ENCODE results near the gene TNS1. TPM values are rescaled to one million over a fixed set of nuclear protein-coding genes. Genes with fewer than 3 reads are reported as not detected.

TNS1 gene
- total RNA-seq, 1 donor from 2014 or later = 25.1 TPM

DNA sequence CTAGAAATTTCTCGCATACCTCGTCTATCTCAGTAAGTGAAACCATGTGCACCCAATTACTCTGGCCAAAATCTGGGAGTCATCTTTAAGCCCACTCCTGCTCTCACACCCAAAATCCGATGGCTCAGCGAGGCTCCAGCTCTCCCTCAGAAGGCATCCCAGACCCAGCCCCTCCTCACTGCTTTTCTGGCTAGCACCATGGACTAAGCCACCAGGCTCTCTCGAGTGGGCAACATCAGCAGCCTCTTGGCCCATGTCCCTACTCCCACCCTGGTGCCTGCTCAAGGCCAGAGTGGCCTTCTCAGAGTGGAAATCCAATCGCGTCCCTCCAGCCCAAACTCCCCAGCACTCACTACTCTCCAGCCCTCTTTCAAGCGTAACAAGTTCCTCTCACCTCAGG, 27.2 kb downstream of the TNS1 start:
- DNase-seq (ENCODE audit: low read depth) = no peak
- TF ChIP-seq, protein P1, sequence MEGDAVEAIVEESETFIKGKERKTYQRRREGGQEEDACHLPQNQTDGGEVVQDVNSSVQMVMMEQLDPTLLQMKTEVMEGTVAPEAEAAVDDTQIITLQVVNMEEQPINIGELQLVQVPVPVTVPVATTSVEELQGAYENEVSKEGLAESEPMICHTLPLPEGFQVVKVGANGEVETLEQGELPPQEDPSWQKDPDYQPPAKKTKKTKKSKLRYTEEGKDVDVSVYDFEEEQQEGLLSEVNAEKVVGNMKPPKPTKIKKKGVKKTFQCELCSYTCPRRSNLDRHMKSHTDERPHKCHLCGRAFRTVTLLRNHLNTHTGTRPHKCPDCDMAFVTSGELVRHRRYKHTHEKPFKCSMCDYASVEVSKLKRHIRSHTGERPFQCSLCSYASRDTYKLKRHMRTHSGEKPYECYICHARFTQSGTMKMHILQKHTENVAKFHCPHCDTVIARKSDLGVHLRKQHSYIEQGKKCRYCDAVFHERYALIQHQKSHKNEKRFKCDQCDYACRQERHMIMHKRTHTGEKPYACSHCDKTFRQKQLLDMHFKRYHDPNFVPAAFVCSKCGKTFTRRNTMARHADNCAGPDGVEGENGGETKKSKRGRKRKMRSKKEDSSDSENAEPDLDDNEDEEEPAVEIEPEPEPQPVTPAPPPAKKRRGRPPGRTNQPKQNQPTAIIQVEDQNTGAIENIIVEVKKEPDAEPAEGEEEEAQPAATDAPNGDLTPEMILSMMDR (conservative IDR thresholded peaks at IDR 0.05; ENCODE audit: low read depth, low read length) = no peak
- H3K4me3 ChIP-seq (ENCODE audit: low read depth, low read length) = no peak overlapping the region

DNA sequence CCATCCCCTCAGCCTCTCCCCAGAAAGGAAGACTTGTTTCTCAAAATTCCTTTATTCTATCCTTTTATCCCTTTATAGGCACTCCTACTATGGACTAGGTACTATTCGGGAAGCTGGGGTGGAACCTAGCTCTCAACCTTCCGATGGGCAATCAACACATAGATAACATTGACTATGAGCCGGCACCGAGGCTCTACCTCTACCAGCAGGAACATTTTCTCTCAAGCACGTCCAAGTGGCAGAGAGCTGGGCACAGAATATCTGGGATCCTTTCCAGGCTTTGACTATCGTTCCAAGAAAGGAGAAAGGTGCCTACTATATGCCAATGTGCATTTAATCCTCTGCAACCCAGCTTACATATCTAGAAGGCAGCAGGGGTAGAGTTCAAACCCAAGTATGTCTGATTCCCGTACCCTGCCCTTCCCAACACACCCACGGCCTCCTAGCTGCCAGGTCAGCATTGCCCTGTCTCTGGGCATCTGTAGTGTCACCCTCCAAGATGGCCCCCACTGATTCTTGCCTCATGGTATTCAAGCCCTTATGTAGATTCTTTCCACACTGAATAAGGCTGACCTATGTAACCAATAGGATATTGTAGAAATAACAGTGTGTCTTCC, 28.3 kb downstream of the TNS1 start:
- H3K4me3 ChIP-seq (ENCODE audit: low read depth, low read length) = no peak overlapping the region
- TF ChIP-seq, protein P1 (conservative IDR thresholded peaks at IDR 0.05; ENCODE audit: low read depth, low read length) = no peak
- no peak for DNase-seq (ENCODE audit: low read depth)

DNA sequence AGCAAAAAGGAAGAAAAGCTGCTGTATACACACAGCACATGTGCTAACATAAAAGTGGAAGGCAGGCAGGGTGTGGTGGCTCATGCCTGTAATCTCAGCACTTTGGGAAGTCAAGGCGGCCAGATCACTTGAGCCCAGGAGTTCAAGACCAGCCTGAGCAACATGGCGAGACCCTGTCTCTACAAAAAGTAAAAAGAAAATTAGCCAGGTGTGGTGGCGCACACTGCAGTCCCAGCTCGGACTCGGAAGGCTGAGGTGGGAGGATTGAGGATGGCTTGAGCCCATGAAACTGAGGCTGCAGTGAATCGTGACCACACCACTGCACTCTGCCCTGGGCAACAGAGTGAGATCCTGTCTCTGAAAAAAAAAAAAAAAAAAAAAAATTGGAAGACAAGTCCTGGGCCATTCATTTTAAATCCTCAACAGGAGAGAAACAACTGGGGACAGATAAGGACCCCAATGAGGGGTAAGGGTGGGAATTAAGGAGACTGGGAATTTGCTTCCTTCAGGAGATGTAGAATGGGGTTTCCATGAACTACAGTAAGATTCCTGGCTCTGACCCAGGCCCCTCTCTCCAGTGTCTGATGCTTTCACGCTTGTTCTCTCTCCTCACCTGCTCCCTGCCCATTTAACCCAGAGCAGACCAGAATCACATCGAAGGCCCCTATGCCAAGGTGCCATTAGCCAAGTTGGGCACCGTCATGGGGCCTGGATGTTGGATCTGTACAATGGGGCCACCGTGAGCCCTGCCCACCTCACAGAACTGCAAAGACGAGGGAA, 29.6 kb downstream of the TNS1 start:
- TF ChIP-seq, protein P1 (conservative IDR thresholded peaks at IDR 0.05; ENCODE audit: low read depth, low read length) = no peak
- no peak for DNase-seq (ENCODE audit: low read depth)
- H3K4me3 ChIP-seq (ENCODE audit: low read depth, low read length) = no peak overlapping the region

DNA sequence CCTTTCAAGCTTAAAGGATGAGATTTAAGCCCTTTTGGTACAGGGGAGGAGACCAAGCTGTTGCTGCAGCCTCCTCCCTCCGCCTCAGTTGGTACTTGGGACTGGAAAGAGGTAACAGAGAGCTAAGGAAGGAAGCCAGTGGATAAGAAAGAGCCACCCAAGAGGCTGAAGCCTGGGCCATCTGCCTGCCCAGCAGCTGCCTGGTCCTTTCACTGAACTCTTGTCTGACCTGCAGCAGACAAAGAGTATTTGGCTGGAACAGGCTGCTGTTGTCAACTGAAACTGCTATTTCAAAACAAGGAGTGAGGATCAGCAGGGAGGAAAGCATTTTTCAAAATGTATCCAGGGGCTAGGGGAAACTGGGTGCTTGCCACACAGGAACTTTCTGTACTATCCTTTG, 30.3 kb downstream of the TNS1 start:
- TF ChIP-seq, protein P1 (conservative IDR thresholded peaks at IDR 0.05; ENCODE audit: low read depth, low read length) = no peak
- no peak for DNase-seq (ENCODE audit: low read depth)
- H3K4me3 ChIP-seq (ENCODE audit: low read depth, low read length) = no peak overlapping the region

DNA sequence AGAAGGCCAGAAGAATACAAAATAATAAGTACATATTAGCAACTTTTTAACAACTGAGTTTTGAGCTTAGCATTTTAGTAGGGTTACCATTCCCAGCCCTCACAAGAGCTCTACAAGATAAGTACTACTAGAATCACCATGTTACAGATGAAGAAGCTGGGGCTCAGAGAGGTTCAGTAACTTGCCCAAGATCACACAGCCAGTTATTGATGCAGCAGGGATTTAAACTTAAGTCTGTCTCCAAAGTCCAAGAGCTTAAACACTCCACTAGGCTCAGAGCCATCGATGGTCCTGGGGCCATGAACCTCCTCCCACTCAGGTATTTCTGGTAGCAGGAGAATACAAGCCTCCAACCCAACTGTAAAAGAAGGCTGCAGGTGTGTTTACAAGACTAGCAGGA, 30.8 kb downstream of the TNS1 start:
- no peak overlapping the region for H3K4me3 ChIP-seq (ENCODE audit: low read depth, low read length)
- TF ChIP-seq, protein P1 (conservative IDR thresholded peaks at IDR 0.05; ENCODE audit: low read depth, low read length) = no peak
- no peak for DNase-seq (ENCODE audit: low read depth)

DNA sequence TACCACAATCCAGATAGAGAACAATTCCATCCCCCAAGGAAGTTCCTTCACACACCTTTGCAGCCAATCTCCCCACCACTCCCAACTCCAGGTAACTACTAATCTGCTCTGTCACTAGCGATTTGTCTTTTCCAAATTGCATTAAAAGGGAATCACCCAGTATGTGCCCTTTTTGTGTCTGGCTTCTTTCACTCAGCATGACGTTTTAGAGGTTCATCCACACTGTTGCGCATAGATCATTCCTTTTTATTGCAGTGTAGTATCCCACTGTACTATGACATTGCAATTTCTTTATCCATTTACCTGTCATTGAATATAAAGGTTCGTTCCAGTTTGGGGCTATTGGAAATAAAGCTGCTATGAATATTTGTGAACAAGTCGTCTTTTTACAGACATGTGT, 31.6 kb downstream of the TNS1 start:
- no peak overlapping the region for H3K4me3 ChIP-seq (ENCODE audit: low read depth, low read length)
- no peak for DNase-seq (ENCODE audit: low read depth)
- TF ChIP-seq, protein P1 (conservative IDR thresholded peaks at IDR 0.05; ENCODE audit: low read depth, low read length) = no peak

DNA sequence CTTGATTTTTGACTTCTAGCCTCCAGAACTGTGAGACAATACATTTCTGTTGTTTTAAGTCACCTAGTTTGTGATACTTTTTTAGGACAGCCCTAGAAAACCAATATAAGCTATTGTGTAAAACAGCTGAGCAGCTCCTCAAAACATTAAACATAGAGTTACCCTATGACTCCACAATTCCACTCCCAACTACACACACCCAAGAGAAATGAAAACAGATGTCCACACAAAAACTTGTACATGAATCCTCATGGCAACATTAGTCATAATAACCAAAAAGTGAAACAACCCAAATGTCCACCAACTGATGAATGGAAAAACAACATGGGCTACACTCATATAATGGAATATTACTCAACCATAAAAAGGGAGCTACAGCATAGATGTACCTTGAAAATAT, 32.6 kb downstream of the TNS1 start:
- H3K4me3 ChIP-seq (ENCODE audit: low read depth, low read length) = no peak overlapping the region
- no peak for DNase-seq (ENCODE audit: low read depth)
- TF ChIP-seq, protein P1 (conservative IDR thresholded peaks at IDR 0.05; ENCODE audit: low read depth, low read length) = no peak

All from epithelial cell of proximal tubule (primary cell).